WTC11 (cell line): ENCODE measurements around the gene TRAP1. TPM values are rescaled to one million over a fixed set of nuclear protein-coding genes. Genes with fewer than 3 reads are reported as not detected.

ENCODE experiments used
- ATAC-seq: fragments of 200-7000 bp; cut with Tn5 transposase; 2 replicates; pipeline ENCODE4 v1.10.0; 2021; ENCODE audit warnings: mild to moderate bottlenecking, moderate library complexity
- CTCF ChIA-PET: fragments of 300-600 bp; sonication (Branson Sonifier 250); formaldehyde crosslinking; loops from one replicate; lab custom pipeline; 2021; ENCODE audit warnings: antibody characterized with exemption; lab: Charles Lee
- POLR2A ChIA-PET: fragments of 350-600 bp; sonication (Branson Sonifier 250); formaldehyde crosslinking; loops from one replicate; lab custom pipeline; 2021; ENCODE audit warnings: antibody characterized with exemption; lab: Charles Lee
- DNase-seq: peaks from one replicate; pipeline ENCODE4 v3.0.0; 2021; ENCODE audit warnings: low spot score
- H3K27ac Mint-ChIP-seq: 2 replicates; pipeline ENCODE4 v1.8.0; 2021; ENCODE audit warnings: mixed read lengths
- H3K27me3 Mint-ChIP-seq: 2 replicates; pipeline ENCODE4 v1.8.0; 2021; ENCODE audit warnings: low read depth, mild to moderate bottlenecking, moderate library complexity, mixed read lengths
- H3K36me3 Mint-ChIP-seq: 2 replicates; pipeline ENCODE4 v1.8.0; 2021; ENCODE audit warnings: mixed read lengths
- H3K4me1 Mint-ChIP-seq: 2 replicates; pipeline ENCODE4 v1.8.0; 2022; ENCODE audit warnings: mixed read lengths
- H3K4me3 Mint-ChIP-seq: 2 replicates; pipeline ENCODE4 v1.8.0; 2021; ENCODE audit warnings: mild to moderate bottlenecking, moderate library complexity, mixed read lengths
- H3K9me3 Mint-ChIP-seq: 2 replicates; pipeline ENCODE4 v1.8.0; 2021; ENCODE audit warnings: mixed read lengths
- CTCF ChIP-seq: fragments of 200-600 bp; IDR thresholded peaks from 2 replicates; pipeline ENCODE4 v1.8.0; 2022; ENCODE audit warnings: antibody characterized with exemption
- ERG ChIP-seq: fragments of 250-450 bp; sonication (Bioruptor Pico); IDR thresholded peaks from 2 replicates; pipeline ENCODE4 v1.8.0; 2021; ENCODE audit warnings: mild to moderate bottlenecking
- FOXP4 ChIP-seq: sonication (generic); formaldehyde crosslinking; IDR thresholded peaks from 2 replicates; pipeline ENCODE4 v1.8.0; 2022; ENCODE audit warnings: mild to moderate bottlenecking, missing genetic modification reagents
- IRF1 ChIP-seq: sonication (generic); formaldehyde crosslinking; IDR thresholded peaks from 2 replicates; pipeline ENCODE4 v1.8.0; 2023; ENCODE audit warnings: missing genetic modification reagents
- NFE2L1 ChIP-seq: sonication (generic); formaldehyde crosslinking; IDR thresholded peaks from 2 replicates; pipeline ENCODE4 v1.8.1; 2023; ENCODE audit warnings: missing genetic modification reagents
- PREB ChIP-seq: sonication (generic); formaldehyde crosslinking; IDR thresholded peaks from 2 replicates; pipeline ENCODE4 v1.8.1; 2022; ENCODE audit warnings: mild to moderate bottlenecking, missing genetic modification reagents, moderate library complexity, borderline replicate concordance
- PRRX2 ChIP-seq: fragments of 250-450 bp; sonication (Bioruptor Pico); IDR thresholded peaks from 2 replicates; pipeline ENCODE4 v1.8.0; 2021; ENCODE audit warnings: mild to moderate bottlenecking
- SP1 ChIP-seq: sonication (generic); formaldehyde crosslinking; conservative IDR thresholded peaks from 2 replicates; pipeline ENCODE4 v1.8.1; 2022; ENCODE audit warnings: missing genetic modification reagents
- ZNF281 ChIP-seq: sonication (generic); formaldehyde crosslinking; IDR thresholded peaks from 2 replicates; pipeline ENCODE4 v1.8.0; 2023; ENCODE audit warnings: mild to moderate bottlenecking, missing genetic modification reagents
- ZNF317 ChIP-seq: sonication (generic); formaldehyde crosslinking; IDR thresholded peaks from 2 replicates; pipeline ENCODE4 v1.8.1; 2023; ENCODE audit warnings: low read depth, mild to moderate bottlenecking, moderate library complexity, missing genetic modification reagents, borderline replicate concordance
- ZNF671 ChIP-seq: fragments of 250-450 bp; sonication (Bioruptor Pico); IDR thresholded peaks from 2 replicates; pipeline ENCODE4 v1.8.0; 2021; ENCODE audit warnings: mild to moderate bottlenecking
- total RNA-seq: library from RNA; stranded (reverse); gene quantifications from 3 replicates; pipeline ENCODE4 v1.2.3, GENCODE V29; 2021

Gene TRAP1
- total RNA-seq, 1 experiment from 2014 or later = 285 TPM

GRCh38 chr16:3690980-3691720 lies 26.2 kb downstream of the TRAP1 start (continued):
- no peak for TF ChIP-seq ZNF317 (CRISPR knock-in tag)
- no peak for TF ChIP-seq ZNF671 (CRISPR knock-in tag)
- no peak for TF ChIP-seq ZNF281 (CRISPR knock-in tag)
- TF ChIP-seq CTCF = no peak
- no peak for TF ChIP-seq PRRX2 (CRISPR knock-in tag)
- no peak for TF ChIP-seq NFE2L1 (CRISPR knock-in tag)
- no peak for TF ChIP-seq FOXP4 (CRISPR knock-in tag)
- no peak for TF ChIP-seq IRF1
- TF ChIP-seq ERG (CRISPR knock-in tag) = no peak
- TF ChIP-seq, all 79 proteins: peak for 0

- Mint-ChIP-seq H3K9me3 (no peaks in the 10 kb centered on the region), H3K36me3 (peaks cover 35% of the 10 kb centered on the region), H3K4me3 (no peak overlapping the region), H3K4me1 (peaks cover 4% of the 10 kb centered on the region), H3K27me3 (no peaks in the 10 kb centered on the region), H3K27ac (peak overlapping the region; percentile 86)
- ChIA-PET POLR2A (no interaction called here), CTCF (interaction anchor here (0.8 to 2.0 kb wide), 17 partner anchors 8 to 563 kb away, joined by 3 to 10 read pairs (median 5); partner anchors contain the start of genes DNASE1 and TRAP1)
- ATAC-seq (peak; percentile 94), DNase-seq (peak; percentile 90)
- TF ChIP-seq CTCF (peak; percentile 77), SP1 (0 out of 2 replicates have a peak, but pooled peaks have one; percentile 24), PREB (CRISPR knock-in tag) (no peak)
Measured at GRCh38 chr16:3690470-3690928, 26.8 kb downstream of the TRAP1 start.
